ENCODE data around the gene SPATA3. TPM values are rescaled to one million over a fixed set of nuclear protein-coding genes. Genes with fewer than 3 reads are reported as not detected.

SPATA3 gene
- total and polyA plus RNA-seq, 2 experiments from 2014 or later, result not detected

GRCh38 chr2:230989731-230990130 is 6.2 kb upstream of the SPATA3 start (continued):
- TF ChIP-seq ZNF462 (CRISPR knock-in tag; IDR thresholded peaks at IDR 0.05), result no peak
- TF ChIP-seq ZNF331 (CRISPR knock-in tag; IDR thresholded peaks at IDR 0.05; ENCODE audit: low read depth), result no peak
- no peak for TF ChIP-seq REST (IDR thresholded peaks at IDR 0.05; ENCODE audit: unreplicated experiment)

- Mint-ChIP-seq H3K27me3 (ENCODE audit: insufficient read depth, low read depth, poor library complexity) (peaks cover 9% of the 10 kb centered on the region), H3K4me3 (no peak overlapping the region), H3K27ac (no peak overlapping the region), H3K9me3 (no peaks in the 10 kb centered on the region), H3K4me1 (peaks cover 14% of the 10 kb centered on the region), H3K36me3 (ENCODE audit: low read depth) (no peaks in the 10 kb centered on the region)
- H4K20me1 ChIP-seq (replicated peaks; ENCODE audit: insufficient read depth), result no peaks in the 10 kb centered on the region
- H3K27me3 ChIP-seq (ENCODE audit: insufficient read depth), result no peaks in the 10 kb centered on the region
- peak overlapping the region; percentile 86 for H2AFZ ChIP-seq
- TF ChIP-seq CREB1 (CRISPR knock-in tag; IDR thresholded peaks at IDR 0.05; ENCODE audit: low read depth) (no peak), ETS1 (IDR thresholded peaks at IDR 0.05) (no peak), REST (IDR thresholded peaks at IDR 0.05; ENCODE audit: unreplicated experiment) (no peak)
- no peak overlapping the region for H3K4me3 ChIP-seq
- peaks cover 5% of the 10 kb centered on the region for H3K4me1 ChIP-seq (ENCODE audit: insufficient read depth)
- no peaks in the 10 kb centered on the region for H3K9me2 ChIP-seq (ENCODE audit: insufficient read depth)
- ATAC-seq (no peak), DNase-seq (ENCODE audit: low spot score) (no peak)
- 0 out of 2 replicates have a peak, but pooled peaks cover 4% of the 10 kb centered on the region for H3F3A ChIP-seq (replicated peaks; ENCODE audit: low read depth)
- no peaks in the 10 kb centered on the region for H3K79me2 ChIP-seq (replicated peaks; ENCODE audit: insufficient read depth)
- H3K4me2 ChIP-seq, result no peak overlapping the region
- no peaks in the 10 kb centered on the region for H3K36me3 ChIP-seq (ENCODE audit: insufficient read depth)
- no peak overlapping the region for H3K27ac ChIP-seq (ENCODE audit: low read depth)
These were observed 5.6 kb upstream of the SPATA3 start for GRCh38 chr2:230990131-230990898.
